ENCODE measurements around the gene ADGRF4.
A peak's percentile ranks its signal among the peaks of the same experiment; 100 is the strongest.

Gene ADGRF4

GRCh38 chr6:47698342-47698787 is at the start of gene ADGRF4:
TSS of gene ADGRF4 (plus strand) at chr6:47698580. CDS start at chr6:47707246, 8,666 bp downstream.
- no peak for DNase-seq (ENCODE audit: low read depth in 2 of 2)

- no peak for DNase-seq (ENCODE audit: low read depth in 2 of 2)
Measured at GRCh38 chr6:47650553-47651432, 47.6 kb upstream of the ADGRF4 start.

- no peak for DNase-seq (ENCODE audit: low read depth in 2 of 2)
Measured at GRCh38 chr6:47651505-47651944, 46.9 kb upstream of the ADGRF4 start.

- no peak for DNase-seq (ENCODE audit: low read depth in 2 of 2)
Measured at GRCh38 chr6:47653706-47654105, 44.7 kb upstream of the ADGRF4 start.

- DNase-seq (ENCODE audit: low read depth in 2 of 2), result no peak
Measured at GRCh38 chr6:47654255-47654654, 44.1 kb upstream of the ADGRF4 start.

- peak in 1 of 2 donors; percentile 17 for DNase-seq (ENCODE audit: low read depth in 2 of 2)
Measured at GRCh38 chr6:47655719-47656595, 42.4 kb upstream of the ADGRF4 start.

- DNase-seq (ENCODE audit: low read depth in 2 of 2), result no peak
Measured at GRCh38 chr6:47661960-47662359, 36.4 kb upstream of the ADGRF4 start.

- no peak for DNase-seq (ENCODE audit: low read depth in 2 of 2)
Measured at GRCh38 chr6:47663462-47664216, 34.7 kb upstream of the ADGRF4 start.

- no peak for DNase-seq (ENCODE audit: low read depth in 2 of 2)
Measured at GRCh38 chr6:47665112-47665511, 33.3 kb upstream of the ADGRF4 start.

- no peak for DNase-seq (ENCODE audit: low read depth in 2 of 2)
Measured at GRCh38 chr6:47669684-47670513, 28.5 kb upstream of the ADGRF4 start.

- DNase-seq (ENCODE audit: low read depth in 2 of 2), result no peak
Measured at GRCh38 chr6:47670851-47671250, 27.5 kb upstream of the ADGRF4 start.

- no peak for DNase-seq (ENCODE audit: low read depth in 2 of 2)
Measured at GRCh38 chr6:47671777-47672176, 26.6 kb upstream of the ADGRF4 start.

- no peak for DNase-seq (ENCODE audit: low read depth in 2 of 2)
Measured at GRCh38 chr6:47672816-47673215, 25.6 kb upstream of the ADGRF4 start.

- no peak for DNase-seq (ENCODE audit: low read depth in 2 of 2)
Measured at GRCh38 chr6:47674673-47675072, 23.7 kb upstream of the ADGRF4 start.

- DNase-seq (ENCODE audit: low read depth in 2 of 2), result no peak
Measured at GRCh38 chr6:47677381-47678100, 20.8 kb upstream of the ADGRF4 start.

GRCh38 chr6:47678739-47679138 is 19.6 kb upstream of the ADGRF4 start:
- no peak for DNase-seq (ENCODE audit: low read depth in 2 of 2)

- DNase-seq (ENCODE audit: low read depth in 2 of 2), result no peak
Measured at GRCh38 chr6:47679322-47679906, 19.0 kb upstream of the ADGRF4 start.

- DNase-seq (ENCODE audit: low read depth in 2 of 2), result no peak
Measured at GRCh38 chr6:47680051-47680450, 18.3 kb upstream of the ADGRF4 start.

- DNase-seq (ENCODE audit: low read depth in 2 of 2), result no peak
Measured at GRCh38 chr6:47680724-47681123, 17.7 kb upstream of the ADGRF4 start.

All from stimulated activated CD8-positive, alpha-beta memory T cell treated with anti-CD3 and anti-CD28 coated beads, Interleukin-7, amount 100 ng/mL, for 4 hours (primary cell).